Measurements from ENCODE around the gene HAS3. TPM values are rescaled to one million over a fixed set of nuclear protein-coding genes. Genes with fewer than 3 reads are reported as not detected.

Gene HAS3
- total RNA-seq, 4 donors from 2014 or later, result 0.78 to 3.3 (median 1.2) TPM

GRCh38 chr16:69127966-69128510 is 22.6 kb downstream of the HAS3 start:
- H3K9me3 ChIP-seq, result no peaks in the 10 kb centered on the region
- no peak overlapping the region for H3K27ac ChIP-seq
- peaks cover 0 to 47% (median 11%) of the 10 kb centered on the region in 3 donors for H3K4me1 ChIP-seq
- peaks cover 0 to 14% of the 10 kb centered on the region in 2 donors for H3K36me3 ChIP-seq
- 95 to 100% methylated on average over 3 to 12 of the region's 12 CpGs for WGBS, 2 donors (ENCODE audit: low coverage in 1 of 2)
- TF ChIP-seq POLR2AphosphoS5 (IDR thresholded peaks at IDR 0.05) (no peak), EP300 (IDR thresholded peaks at IDR 0.05) (no peak), POLR2A (IDR thresholded peaks at IDR 0.05) (no peak), CTCF (IDR thresholded peaks at IDR 0.05) (no peak)
- H3K27me3 ChIP-seq, result no peaks in the 10 kb centered on the region
- H3K4me3 ChIP-seq, result no peak overlapping the region
- ATAC-seq, result no peak

DNA sequence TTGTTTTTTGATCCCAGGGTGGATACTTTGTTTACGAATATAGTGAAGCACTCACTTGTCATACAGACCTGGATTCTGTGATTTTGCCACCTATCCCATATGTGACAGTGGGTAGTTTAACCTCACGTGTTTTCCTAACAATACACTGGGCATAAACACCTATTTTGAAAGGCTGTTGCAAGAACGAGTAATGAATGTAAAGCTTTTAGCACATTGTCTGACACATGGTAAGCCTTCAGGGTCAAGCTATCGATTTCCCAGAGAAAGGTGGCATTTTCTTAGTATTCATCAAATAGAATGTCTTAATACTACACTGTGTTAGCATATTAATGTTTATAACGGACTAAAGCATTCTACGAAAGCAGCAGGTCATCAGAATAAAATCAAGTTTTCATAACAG is 25.0 kb downstream of the HAS3 start:
- no peak for TF ChIP-seq POLR2AphosphoS5 (IDR thresholded peaks at IDR 0.05)
- no peak for TF ChIP-seq POLR2A (IDR thresholded peaks at IDR 0.05)
- no peak for TF ChIP-seq EP300 (IDR thresholded peaks at IDR 0.05)
- TF ChIP-seq CTCF (IDR thresholded peaks at IDR 0.05), result no peak
- no peak overlapping the region for H3K4me3 ChIP-seq
- no peaks in the 10 kb centered on the region for H3K9me3 ChIP-seq
- H3K36me3 ChIP-seq, result peaks cover 0 to 14% of the 10 kb centered on the region in 2 donors
- ATAC-seq, result no peak
- 35 to 45% methylated on average over 5 to 6 of the region's 6 CpGs for WGBS, 2 donors (ENCODE audit: low coverage in 1 of 2)
- peak overlapping the region in 2 of 4 donors; percentile 95 to 96 for H3K27ac ChIP-seq
- peaks cover 0 to 66% (median 21%) of the 10 kb centered on the region in 3 donors for H3K4me1 ChIP-seq
- no peaks in the 10 kb centered on the region for H3K27me3 ChIP-seq

DNA sequence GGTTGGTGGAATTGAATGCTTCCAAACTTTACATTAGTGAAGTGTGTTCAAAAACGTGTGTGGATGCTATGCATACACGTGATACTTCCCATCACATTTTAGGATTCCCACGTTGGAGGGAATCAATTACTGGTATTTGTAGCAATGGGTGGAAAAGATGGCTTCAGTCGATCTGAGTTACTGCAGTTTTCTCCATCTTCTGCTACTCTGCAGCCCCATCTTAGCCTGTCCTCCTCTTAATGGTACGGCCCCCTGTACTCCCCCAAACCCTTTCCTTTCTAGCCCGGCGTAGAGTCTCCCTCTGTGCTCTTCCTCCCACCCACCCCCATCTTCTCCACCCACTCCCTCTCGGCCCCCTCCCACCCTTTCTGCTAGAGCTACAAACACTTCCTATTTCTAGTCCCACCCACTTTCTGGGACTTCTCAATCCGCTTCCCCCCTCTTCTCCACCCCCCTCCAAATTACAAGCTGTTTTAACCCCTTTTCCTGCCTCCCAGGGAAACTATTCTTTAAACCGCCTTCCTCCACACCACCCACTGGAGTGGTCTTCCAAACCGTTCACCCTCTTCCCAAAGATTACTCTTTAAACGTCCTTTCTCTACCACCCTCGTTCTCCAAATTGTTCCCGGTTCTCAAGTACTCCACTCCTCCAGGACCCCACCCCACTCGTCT is 25.9 kb downstream of the HAS3 start:
- Histone ChIP-seq H3K27me3 (no peaks in the 10 kb centered on the region), H3K4me1 (peaks cover 0 to 64% (median 21%) of the 10 kb centered on the region in 3 donors), H3K36me3 (peaks cover 0 to 16% of the 10 kb centered on the region in 2 donors), H3K4me3 (peak overlapping the region; percentile 95 to 97), H3K9me3 (no peaks in the 10 kb centered on the region), H3K27ac (peak overlapping the region; percentile 75 to 97 (median 96))
- WGBS, 2 donors (ENCODE audit: low coverage in 1 of 2), result 0 to 2% methylated on average over 11 to 12 of the region's 15 CpGs
- no peak for ATAC-seq
- TF ChIP-seq POLR2AphosphoS5 (IDR thresholded peaks at IDR 0.05), result no peak
- TF ChIP-seq CTCF (IDR thresholded peaks at IDR 0.05), result no peak
- no peak for TF ChIP-seq EP300 (IDR thresholded peaks at IDR 0.05)
- TF ChIP-seq POLR2A (IDR thresholded peaks at IDR 0.05), result no peak

GRCh38 chr16:69131839-69132423 is 26.5 kb downstream of the HAS3 start:
- TF ChIP-seq POLR2A (IDR thresholded peaks at IDR 0.05) (no peak), EP300 (IDR thresholded peaks at IDR 0.05) (no peak), CTCF (IDR thresholded peaks at IDR 0.05) (no peak), POLR2AphosphoS5 (IDR thresholded peaks at IDR 0.05) (peak; percentile 36)
- peaks cover 0 to 63% (median 21%) of the 10 kb centered on the region in 3 donors for H3K4me1 ChIP-seq
- 1 to 2% methylated on average over 10 to 25 of the region's 53 CpGs for WGBS, 2 donors (ENCODE audit: low coverage in 1 of 2)

More at GRCh38 chr16:69131839-69132423, 26.5 kb downstream of the HAS3 start:
- H3K4me3 ChIP-seq, result peak overlapping the region; percentile 95 to 97
- no peaks in the 10 kb centered on the region for H3K9me3 ChIP-seq
- peak overlapping the region; percentile 75 to 97 (median 96) for H3K27ac ChIP-seq
- no peaks in the 10 kb centered on the region for H3K27me3 ChIP-seq
- peak; percentile 80 for ATAC-seq
- H3K36me3 ChIP-seq, result peaks cover 0 to 22% of the 10 kb centered on the region in 2 donors
